NCI-H1694 (cell line): ENCODE data around the gene H2AZ2.
"Not testable (repeated sequence)": the region's sequence is repeated elsewhere in the genome, so short reads cannot be mapped to it uniquely, and the experiment has no call there.

Source experiments
- DNase-seq: peaks from one replicate; lab custom pipeline; 2025; lab: John Stamatoyannopoulos, UW

H2AZ2 gene

GRCh38 chr7:44870780-44871179 lies 22.9 kb upstream of the H2AZ2 start:
- not testable (repeated sequence) for DNase-seq

GRCh38 chr7:44870336-44870735 lies 22.4 kb upstream of the H2AZ2 start:
- DNase-seq: not testable (repeated sequence)

GRCh38 chr7:44867073-44867995 lies 19.4 kb upstream of the H2AZ2 start:
- no peak for DNase-seq

- not testable (repeated sequence) for DNase-seq
Measured at GRCh38 chr7:44861949-44862348, 14.1 kb upstream of the H2AZ2 start.

- no peak for DNase-seq
Measured at GRCh38 chr7:44858161-44858560, 10.3 kb upstream of the H2AZ2 start.

GRCh38 chr7:44854644-44855364 lies 6.9 kb upstream of the H2AZ2 start:
- DNase-seq: no peak

- no peak for DNase-seq
Measured at GRCh38 chr7:44853391-44853790, 5.5 kb upstream of the H2AZ2 start.

- DNase-seq: no peak
Measured at GRCh38 chr7:44852590-44852989, 4.7 kb upstream of the H2AZ2 start.

- DNase-seq: no peak
Measured at GRCh38 chr7:44849885-44850544, 2.1 kb upstream of the H2AZ2 start.

- no peak for DNase-seq
Measured at GRCh38 chr7:44849259-44849884, 1.5 kb upstream of the H2AZ2 start.

- peak; percentile 69 for DNase-seq
Measured at GRCh38 chr7:44847509-44847919, 373 bp downstream of the H2AZ2 start.

GRCh38 chr7:44846816-44847508 lies 925 bp downstream of the H2AZ2 start:
- DNase-seq: no peak

GRCh38 chr7:44846390-44846789 lies 1.5 kb downstream of the H2AZ2 start:
- not testable (repeated sequence) for DNase-seq

- no peak for DNase-seq
Measured at GRCh38 chr7:44845451-44845850, 2.4 kb downstream of the H2AZ2 start.

GRCh38 chr7:44843440-44843839 lies 4.4 kb downstream of the H2AZ2 start:
- not testable (repeated sequence) for DNase-seq

GRCh38 chr7:44842675-44843074 lies 5.2 kb downstream of the H2AZ2 start:
- not testable (repeated sequence) for DNase-seq

GRCh38 chr7:44838751-44839150 lies 9.1 kb downstream of the H2AZ2 start:
- no peak for DNase-seq

GRCh38 chr7:44827567-44827966 lies 20.3 kb downstream of the H2AZ2 start:
- DNase-seq: no peak

- no peak for DNase-seq
Measured at GRCh38 chr7:44824894-44825526, 22.9 kb downstream of the H2AZ2 start.

GRCh38 chr7:44823255-44823781 lies 24.6 kb downstream of the H2AZ2 start:
- DNase-seq: no peak

GRCh38 chr7:44819292-44819691 lies 28.6 kb downstream of the H2AZ2 start:
- DNase-seq: no peak
